HG03457 (cell line): ENCODE results near the gene NAAA.
"Not testable (repeated sequence)": the region's sequence is repeated elsewhere in the genome, so short reads cannot be mapped to it uniquely, and the experiment has no call there.

Source experiments
- ATAC-seq: cut with Tn5 transposase; IDR thresholded peaks from one replicate; pipeline ENCODE4 v1.9.1; 2021; ENCODE audit warnings: moderate number of reproducible peaks; ENCODE audit not compliant: unreplicated experiment

The NAAA gene

GRCh38 chr4:75940692-75941253, at the start of gene NAAA:
NAAA (minus strand) TSS chr4:75941013; CDS start chr4:75940949, 64 bp downstream.
- peak; percentile 87 for ATAC-seq

GRCh38 chr4:75989846-75990528, 49.2 kb upstream of the NAAA start:
- ATAC-seq: no peak

- no peak for ATAC-seq
Measured at GRCh38 chr4:75985116-75985515, 44.3 kb upstream of the NAAA start.

GRCh38 chr4:75980576-75980975, 39.8 kb upstream of the NAAA start:
- ATAC-seq: no peak

DNA sequence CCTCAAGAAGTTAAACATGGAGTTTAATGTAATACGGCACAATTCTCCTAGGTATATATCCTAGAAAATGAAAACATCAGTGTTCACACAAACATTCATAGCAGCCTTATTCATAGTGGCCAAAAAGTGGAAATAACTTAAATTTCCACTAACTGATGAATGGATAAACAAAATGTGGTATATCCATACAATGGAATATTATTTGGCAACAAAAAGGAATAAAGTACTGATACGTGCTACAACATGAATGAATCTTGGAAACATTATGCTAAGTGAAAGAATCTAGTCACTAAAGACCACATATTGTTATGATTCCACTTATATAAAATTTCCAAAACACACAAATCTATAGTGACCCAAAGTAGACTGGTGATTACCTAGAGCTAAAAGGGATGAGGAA, 35.4 kb upstream of the NAAA start:
- no peak for ATAC-seq

- no peak for ATAC-seq
Measured at GRCh38 chr4:75973766-75974165, 33.0 kb upstream of the NAAA start.

DNA sequence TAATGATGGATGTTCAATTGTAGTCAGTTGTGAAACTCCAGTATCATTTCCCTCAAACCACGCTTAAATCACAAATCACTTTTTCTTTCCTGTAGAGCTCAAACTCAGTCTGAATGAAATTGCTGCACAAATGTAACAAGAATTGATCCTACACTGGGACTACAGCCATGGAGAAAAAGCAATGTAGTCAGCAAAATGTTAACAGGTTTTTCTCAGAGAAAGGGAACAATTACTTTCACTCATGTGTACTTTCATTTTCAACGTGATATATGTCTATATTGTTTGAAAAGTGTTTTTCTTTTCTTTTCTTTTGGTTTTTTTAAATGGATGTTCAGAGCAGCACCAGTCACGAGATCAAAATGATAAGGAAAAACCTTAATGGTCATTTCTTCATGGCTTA, 27.3 kb upstream of the NAAA start:
- ATAC-seq: no peak

GRCh38 chr4:75963558-75963957, 22.7 kb upstream of the NAAA start:
- no peak for ATAC-seq

DNA sequence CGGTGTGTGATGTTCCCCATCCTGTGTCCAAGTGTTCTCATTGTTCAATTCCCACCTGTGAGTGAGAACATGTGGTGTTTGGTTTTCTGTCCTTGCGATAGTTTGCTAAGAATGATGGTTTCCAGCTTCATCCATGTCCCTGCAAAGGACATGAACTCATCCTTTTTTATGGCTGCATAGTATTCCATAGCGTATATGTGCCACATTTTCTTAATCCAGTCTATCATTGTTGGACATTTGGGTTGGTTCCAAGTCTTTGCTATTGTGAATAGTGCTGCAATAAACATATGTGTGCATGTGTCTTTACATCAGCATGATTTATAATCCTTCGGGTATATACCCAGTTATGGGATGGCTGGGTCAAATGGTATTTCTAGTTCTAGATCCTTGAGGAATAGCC, 21.3 kb upstream of the NAAA start:
- ATAC-seq: not testable (repeated sequence)

- not testable (repeated sequence) for ATAC-seq
Measured at GRCh38 chr4:75958546-75958945, 17.7 kb upstream of the NAAA start.

GRCh38 chr4:75954811-75955210, 14.0 kb upstream of the NAAA start:
- ATAC-seq: not testable (repeated sequence)

GRCh38 chr4:75953509-75953908, 12.7 kb upstream of the NAAA start:
- no peak for ATAC-seq

- no peak for ATAC-seq
Measured at GRCh38 chr4:75950213-75950815, 9.5 kb upstream of the NAAA start.

GRCh38 chr4:75948822-75949444, 8.1 kb upstream of the NAAA start:
- peak; percentile 53 for ATAC-seq

GRCh38 chr4:75939890-75940691, 722 bp downstream of the NAAA start:
- peak; percentile 31 for ATAC-seq

- ATAC-seq: no peak
Measured at GRCh38 chr4:75935628-75936027, 5.2 kb downstream of the NAAA start.

- ATAC-seq: no peak
Measured at GRCh38 chr4:75930152-75930551, 10.7 kb downstream of the NAAA start.

GRCh38 chr4:75924916-75925315, 15.9 kb downstream of the NAAA start:
- not testable (repeated sequence) for ATAC-seq

GRCh38 chr4:75924309-75924827, 16.4 kb downstream of the NAAA start:
- ATAC-seq: no peak

DNA sequence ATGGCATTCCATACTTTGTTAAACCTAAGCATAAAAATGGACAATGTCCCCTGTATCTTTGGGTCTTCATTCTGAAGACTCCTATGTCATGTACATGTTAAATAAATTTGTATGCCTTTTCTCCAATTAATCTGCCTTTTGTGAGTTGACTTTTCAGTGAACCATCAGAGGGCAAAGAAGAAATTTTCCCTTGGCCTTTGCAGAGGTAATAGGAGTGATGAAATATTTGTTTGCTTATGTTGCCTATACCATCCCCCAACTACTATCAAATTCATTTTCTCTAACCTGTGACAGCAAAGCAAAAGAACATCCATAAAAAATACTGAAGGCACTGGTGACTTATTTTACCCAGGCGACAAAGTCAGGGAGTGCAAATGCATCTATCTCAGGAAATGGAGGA, 18.2 kb downstream of the NAAA start:
- no peak for ATAC-seq

GRCh38 chr4:75921910-75922309, 18.9 kb downstream of the NAAA start:
- no peak for ATAC-seq
